ENCODE measurements around the gene KCNMB2.
"Not testable (repeated sequence)": the region's sequence is repeated elsewhere in the genome, so short reads cannot be mapped to it uniquely, and the experiment has no call there.

The KCNMB2 gene

DNA sequence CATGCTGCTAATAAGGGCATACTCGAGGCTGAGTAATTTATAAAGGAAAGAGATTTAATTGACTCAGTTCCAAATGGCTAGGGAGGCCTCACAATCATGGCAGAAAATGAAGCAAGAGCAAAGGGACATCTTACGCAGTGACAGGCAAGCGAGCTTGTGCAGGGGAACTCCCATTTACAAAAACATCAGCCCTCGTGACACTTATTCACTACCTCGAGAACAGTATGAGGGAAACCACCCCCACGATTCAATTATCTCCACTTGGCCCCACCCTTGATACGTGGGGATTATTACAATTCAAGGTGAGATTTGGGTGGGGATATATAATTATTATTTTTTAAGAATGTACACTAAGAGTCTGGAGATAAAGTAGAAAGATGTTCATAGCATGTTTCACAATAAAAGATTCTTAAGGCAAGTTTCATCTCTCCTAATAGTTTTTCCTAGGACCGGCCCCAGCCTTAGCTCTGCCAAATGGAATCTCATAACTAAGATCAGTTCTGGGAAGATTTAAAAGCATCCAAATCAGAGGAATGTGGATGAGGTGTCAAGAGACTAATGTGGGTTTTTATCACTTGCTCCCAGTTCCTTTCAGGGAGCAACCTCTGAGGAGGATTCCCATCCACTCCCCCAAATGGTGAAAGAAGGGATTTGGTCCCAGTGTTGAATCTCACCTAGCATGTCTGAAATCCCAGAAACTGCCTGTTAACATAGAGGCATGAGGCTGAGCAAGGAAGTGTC is 314.4 kb downstream of the KCNMB2 start:
- TF ChIP-seq CTCF (IDR thresholded peaks at IDR 0.05; ENCODE audit: control insufficient read depth, extremely low read depth, insufficient read depth) = no peak

DNA sequence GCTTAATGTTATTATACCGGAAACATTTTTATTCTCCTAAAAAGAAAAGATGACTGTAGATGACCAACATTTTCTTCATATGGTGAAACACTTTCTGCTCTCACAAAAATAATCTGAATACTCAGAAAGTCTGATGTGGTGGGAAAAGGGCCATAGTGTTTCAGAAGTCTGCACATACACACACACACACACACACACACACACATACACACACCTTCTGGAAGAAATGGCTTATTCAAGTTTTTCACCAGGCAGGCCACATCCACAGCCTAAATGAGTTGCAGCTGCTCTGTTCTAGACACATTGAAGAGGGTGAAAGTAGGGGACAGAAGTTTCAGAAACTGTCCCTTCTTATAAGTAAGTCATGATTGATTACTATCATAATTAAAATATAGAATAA is 315.3 kb downstream of the KCNMB2 start:
- no peak for TF ChIP-seq CTCF (IDR thresholded peaks at IDR 0.05; ENCODE audit: control insufficient read depth, extremely low read depth, insufficient read depth)
- no peak for DNase-seq (ENCODE audit: low read depth)
- H3K4me3 ChIP-seq (ENCODE audit: low read depth, low read length) = no peak overlapping the region

More for the DNA sequence above, 314.4 kb downstream of the KCNMB2 start:
- no peak overlapping the region for H3K4me3 ChIP-seq (ENCODE audit: low read depth, low read length)
- no peak for DNase-seq (ENCODE audit: low read depth)

- TF ChIP-seq CTCF (IDR thresholded peaks at IDR 0.05; ENCODE audit: control insufficient read depth, extremely low read depth, insufficient read depth) = no peak
- no peak for DNase-seq (ENCODE audit: low read depth)
- H3K4me3 ChIP-seq (ENCODE audit: low read depth, low read length) = no peak overlapping the region
Measured at GRCh38 chr3:178856804-178857203, 320.6 kb downstream of the KCNMB2 start.

DNA sequence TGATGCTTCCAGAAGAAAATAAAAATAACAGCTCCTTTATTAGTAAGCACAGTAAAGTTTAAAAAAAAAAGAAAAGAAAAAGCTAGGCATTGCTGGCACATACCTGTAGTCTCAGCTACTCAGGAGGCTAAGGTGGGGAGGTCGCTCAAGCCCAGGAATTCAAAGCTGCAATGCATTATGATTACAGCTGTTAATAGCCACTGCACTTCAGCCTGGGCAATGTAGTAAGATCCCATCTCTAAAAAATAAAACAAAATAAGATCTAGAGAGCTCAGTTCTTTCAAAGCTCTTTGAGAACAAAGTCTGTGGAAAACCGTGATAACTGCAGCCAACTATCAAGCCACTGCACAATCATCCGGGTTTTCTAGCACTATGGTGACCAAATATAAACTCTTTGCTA is 323.1 kb downstream of the KCNMB2 start:
- H3K4me3 ChIP-seq (ENCODE audit: low read depth, low read length) = no peak overlapping the region
- DNase-seq (ENCODE audit: low read depth) = no peak
- TF ChIP-seq CTCF (IDR thresholded peaks at IDR 0.05; ENCODE audit: control insufficient read depth, extremely low read depth, insufficient read depth) = no peak

DNA sequence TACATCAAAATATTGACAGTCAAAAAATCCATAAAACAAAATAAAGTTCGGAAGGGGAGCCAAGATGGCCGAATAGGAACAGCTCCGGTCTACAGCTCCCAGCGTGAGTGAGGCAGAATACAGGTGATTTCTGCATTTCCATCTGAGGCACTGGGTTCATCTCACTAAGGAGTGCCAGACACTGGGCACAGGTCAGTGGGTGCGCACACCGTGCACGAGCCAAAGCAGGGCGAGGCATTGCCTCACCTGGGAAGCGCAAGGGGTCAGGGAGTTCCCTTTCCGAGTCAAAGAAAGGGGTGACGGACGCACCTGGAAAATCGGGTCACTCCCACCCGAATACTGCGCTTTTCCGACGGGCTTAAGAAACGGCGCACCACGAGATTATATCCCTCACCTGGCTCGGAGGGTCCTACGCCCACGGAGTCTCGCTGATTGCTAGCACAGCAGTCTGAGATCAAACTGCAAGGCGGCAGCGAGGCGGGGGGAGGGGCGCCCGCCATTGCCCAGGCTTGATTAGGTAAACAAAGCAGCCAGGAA is 323.7 kb downstream of the KCNMB2 start:
- DNase-seq (ENCODE audit: low read depth); H3K4me3 ChIP-seq (ENCODE audit: low read depth, low read length): not testable (repeated sequence)

DNA sequence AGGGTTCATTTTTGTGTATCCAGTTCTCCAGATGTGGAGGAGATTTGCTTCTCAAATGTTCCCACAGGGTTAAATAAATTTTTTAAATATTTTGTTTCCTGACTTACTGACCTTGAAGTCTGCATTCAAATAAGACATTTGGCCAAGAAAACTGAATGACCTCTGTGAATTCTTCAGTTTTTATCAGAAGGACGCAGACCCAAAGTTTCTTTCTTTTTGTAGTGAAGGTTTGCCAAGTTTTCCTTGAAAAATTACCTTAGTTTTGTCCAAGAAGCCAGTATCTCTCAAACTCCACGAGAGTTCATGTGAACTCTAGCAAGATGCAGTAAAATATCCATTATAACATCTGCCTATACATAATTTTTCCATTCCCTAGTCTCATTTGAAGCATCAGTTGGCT is 332.4 kb downstream of the KCNMB2 start:
- no peak overlapping the region for H3K4me3 ChIP-seq (ENCODE audit: low read depth, low read length)
- no peak for DNase-seq (ENCODE audit: low read depth)
- no peak for TF ChIP-seq CTCF (IDR thresholded peaks at IDR 0.05; ENCODE audit: control insufficient read depth, extremely low read depth, insufficient read depth)

- no peak overlapping the region for H3K4me3 ChIP-seq (ENCODE audit: low read depth, low read length)
- no peak for DNase-seq (ENCODE audit: low read depth)
- no peak for TF ChIP-seq CTCF (IDR thresholded peaks at IDR 0.05; ENCODE audit: control insufficient read depth, extremely low read depth, insufficient read depth)
Measured at GRCh38 chr3:178870085-178870484, 333.8 kb downstream of the KCNMB2 start.
